GM20000 (cell line): Measurements from ENCODE around the gene NINL.
"Not testable (repeated sequence)": the region's sequence is repeated elsewhere in the genome, so short reads cannot be mapped to it uniquely, and the experiment has no call there.

Source experiments
- DNase-seq: peaks from one replicate; pipeline ENCODE4 v3.0.0; 2012; ENCODE audit warnings: low spot score
- CTCF ChIP-seq: IDR thresholded peaks from 2 replicates; pipeline ENCODE4 v1.5.1; 2012; ENCODE audit warnings: mild to moderate bottlenecking, control low read depth; ENCODE audit errors: extremely low read depth, missing control alignments

Gene NINL

GRCh38 chr20:25477014-25477882 is 108.1 kb downstream of the NINL start:
- DNase-seq: no peak
- TF ChIP-seq CTCF: no peak

GRCh38 chr20:25476106-25477013 is 109.0 kb downstream of the NINL start:
- TF ChIP-seq CTCF: no peak
- no peak for DNase-seq

GRCh38 chr20:25473297-25473696 is 112.0 kb downstream of the NINL start:
- not testable (repeated sequence) for DNase-seq

GRCh38 chr20:25471020-25471419 is 114.3 kb downstream of the NINL start:
- TF ChIP-seq CTCF: no peak
- no peak for DNase-seq

GRCh38 chr20:25470045-25470444 is 115.3 kb downstream of the NINL start:
- peak; percentile 76 for DNase-seq
- TF ChIP-seq CTCF: peak; percentile 65

- no peak for DNase-seq
- no peak for TF ChIP-seq CTCF
Observed at GRCh38 chr20:25469558-25469957, 115.8 kb downstream of the NINL start.

- no peak for TF ChIP-seq CTCF
- DNase-seq: no peak
Observed at GRCh38 chr20:25468126-25469075, 116.9 kb downstream of the NINL start.
